NCI-H460 (cell line): ENCODE results near the gene FADD. TPM values are rescaled to one million over a fixed set of nuclear protein-coding genes. Genes with fewer than 3 reads are reported as not detected.
A peak's percentile ranks its signal among the peaks of the same experiment; 100 is the strongest.

Experiments used
- DNase-seq: peaks from one replicate; pipeline ENCODE4 v3.0.0-alpha.2; 2016; ENCODE audit warnings: low read depth; ENCODE audit errors: extremely low read depth
- total RNA-seq: library from RNA; depleted of rRNA; stranded (reverse); fragments of >200 nt; shearing (Covaris generic); gene quantifications from 2 replicates; pipeline ENCODE4 v1.2.3, GENCODE V29; 2014

Gene FADD
- total RNA-seq, 1 experiment from 2014 or later: 22.3 TPM

GRCh38 chr11:70229737-70230136 lies 26.6 kb downstream of the FADD start:
- no peak for DNase-seq

GRCh38 chr11:70230151-70230839 lies 27.2 kb downstream of the FADD start:
- no peak for DNase-seq

GRCh38 chr11:70230840-70231710 lies 28.0 kb downstream of the FADD start:
- no peak for DNase-seq

GRCh38 chr11:70233034-70233433 lies 29.9 kb downstream of the FADD start:
- no peak for DNase-seq

GRCh38 chr11:70233511-70233934 lies 30.4 kb downstream of the FADD start:
- peak; percentile 5 for DNase-seq

GRCh38 chr11:70233962-70234361 lies 30.9 kb downstream of the FADD start:
- DNase-seq: no peak

GRCh38 chr11:70240337-70240736 lies 37.2 kb downstream of the FADD start:
- no peak for DNase-seq

- no peak for DNase-seq
Measured at GRCh38 chr11:70241709-70242108, 38.6 kb downstream of the FADD start.

- DNase-seq: no peak
Measured at GRCh38 chr11:70242885-70243284, 39.8 kb downstream of the FADD start.

GRCh38 chr11:70243912-70244652 lies 41.0 kb downstream of the FADD start:
- DNase-seq: no peak

- DNase-seq: no peak
Measured at GRCh38 chr11:70244698-70245097, 41.6 kb downstream of the FADD start.

GRCh38 chr11:70246196-70246595 lies 43.1 kb downstream of the FADD start:
- no peak for DNase-seq

- DNase-seq: no peak
Measured at GRCh38 chr11:70247042-70247709, 44.1 kb downstream of the FADD start.

- no peak for DNase-seq
Measured at GRCh38 chr11:70247710-70248072, 44.6 kb downstream of the FADD start.

GRCh38 chr11:70250876-70251658 lies 48.0 kb downstream of the FADD start:
- DNase-seq: no peak

- DNase-seq: no peak
Measured at GRCh38 chr11:70251659-70252321, 48.7 kb downstream of the FADD start.

GRCh38 chr11:70252844-70253243 lies 49.7 kb downstream of the FADD start:
- no peak for DNase-seq

- DNase-seq: no peak
Measured at GRCh38 chr11:70255477-70256116, 52.5 kb downstream of the FADD start.
